NB4 (cell line): ENCODE data around the gene KIRREL3.

ENCODE experiments used
- DNase-seq: peaks from one replicate; pipeline ENCODE4 v3.0.0; 2010; ENCODE audit warnings: low read depth
- H3K4me3 ChIP-seq: one replicate; pipeline ENCODE4 v1.5.1; 2011; ENCODE audit warnings: mild to moderate bottlenecking, low read depth, low read length, moderate library complexity
- CTCF ChIP-seq: IDR thresholded peaks from one replicate; pipeline ENCODE4 v1.5.1; 2012; ENCODE audit warnings: low read depth, low read length
- MAX ChIP-seq: IDR thresholded peaks from 2 replicates; pipeline ENCODE4 v1.6.1; 2011; ENCODE audit warnings: low read depth, low read length
- MYC ChIP-seq: IDR thresholded peaks from 2 replicates; pipeline ENCODE4 v1.6.1; 2011; ENCODE audit warnings: low read depth, low read length
- POLR2A ChIP-seq: IDR thresholded peaks from 2 replicates; pipeline ENCODE4 v1.6.1; 2011; ENCODE audit warnings: mild to moderate bottlenecking; ENCODE audit not compliant: insufficient read length; ENCODE audit errors: extremely low read depth

Gene KIRREL3

DNA sequence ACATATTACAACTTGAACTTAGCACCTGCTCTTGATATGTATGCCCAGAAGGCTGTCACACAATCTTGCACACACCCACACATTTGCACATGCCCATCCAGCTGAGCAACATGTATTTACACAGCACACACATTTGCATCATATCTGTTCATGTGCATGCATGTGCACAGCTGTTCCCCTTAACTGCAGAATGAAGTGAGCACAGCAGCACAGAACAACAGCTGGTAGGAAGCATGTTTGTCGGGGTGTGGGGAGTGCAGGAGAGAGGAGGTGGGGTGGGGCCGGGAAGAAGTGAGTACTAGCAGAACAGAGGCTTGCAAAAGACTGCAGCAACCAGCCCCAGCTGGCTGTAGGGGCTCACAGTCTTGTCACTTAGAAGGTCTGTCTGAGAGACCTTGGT is 296.5 kb downstream of the KIRREL3 start:
- no peak for DNase-seq
- H3K4me3 ChIP-seq: no peak overlapping the region
- no peak for TF ChIP-seq MYC
- no peak for TF ChIP-seq CTCF
- no peak for TF ChIP-seq POLR2A
- TF ChIP-seq MAX: no peak

GRCh38 chr11:126703662-126704061 is 296.9 kb downstream of the KIRREL3 start:
- TF ChIP-seq MYC (no peak), POLR2A (no peak), MAX (no peak), CTCF (no peak)
- no peak overlapping the region for H3K4me3 ChIP-seq
- no peak for DNase-seq

GRCh38 chr11:126702987-126703386 is 297.6 kb downstream of the KIRREL3 start:
- DNase-seq: no peak
- TF ChIP-seq MAX (no peak), CTCF (no peak), MYC (no peak), POLR2A (no peak)
- no peak overlapping the region for H3K4me3 ChIP-seq

- no peak for DNase-seq
- no peak overlapping the region for H3K4me3 ChIP-seq
- TF ChIP-seq CTCF: no peak
- no peak for TF ChIP-seq MYC
- no peak for TF ChIP-seq POLR2A
- TF ChIP-seq MAX: no peak
Measured at GRCh38 chr11:126702165-126702720, 298.3 kb downstream of the KIRREL3 start.

DNA sequence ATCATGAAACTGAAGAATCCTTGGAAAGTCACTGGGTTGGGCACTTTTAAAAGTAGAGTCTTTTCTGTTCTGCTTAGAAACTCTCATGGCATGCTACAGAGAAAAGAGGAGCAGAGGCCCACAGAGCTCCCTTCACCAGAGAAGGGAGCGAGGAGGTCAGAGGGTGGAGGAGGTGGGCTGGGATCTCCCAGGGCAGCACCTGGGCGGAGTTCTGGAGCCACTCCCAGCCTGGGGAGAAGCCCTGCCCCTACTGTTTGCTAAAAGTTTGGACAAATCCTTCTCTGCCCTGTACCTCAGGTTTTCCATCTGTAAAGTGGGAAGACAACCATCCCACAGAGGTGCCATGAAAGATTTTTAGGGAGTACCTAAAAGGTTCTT is 299.1 kb downstream of the KIRREL3 start:
- TF ChIP-seq CTCF: no peak
- no peak for TF ChIP-seq MYC
- TF ChIP-seq MAX: no peak
- TF ChIP-seq POLR2A: no peak
- no peak overlapping the region for H3K4me3 ChIP-seq
- DNase-seq: no peak
